CD4-positive, alpha-beta T cell treated with Interleukin-4 for 4 hours (primary cell): ENCODE results near the gene OPCML.

ENCODE experiments used
- DNase-seq: peaks from one replicate; pipeline ENCODE4 v3.0.0-alpha.2; 2020

Gene OPCML

GRCh38 chr11:132866783-132867545, 665.3 kb downstream of the OPCML start:
- no peak for DNase-seq

GRCh38 chr11:132865623-132866022, 666.7 kb downstream of the OPCML start:
- DNase-seq = no peak

- no peak for DNase-seq
Measured at GRCh38 chr11:132864811-132865576, 667.3 kb downstream of the OPCML start.

GRCh38 chr11:132862933-132863332, 669.4 kb downstream of the OPCML start:
- DNase-seq = no peak

GRCh38 chr11:132862137-132862536, 670.2 kb downstream of the OPCML start:
- DNase-seq = no peak

- no peak for DNase-seq
Measured at GRCh38 chr11:132859306-132859705, 673.0 kb downstream of the OPCML start.

- no peak for DNase-seq
Measured at GRCh38 chr11:132858223-132858622, 674.1 kb downstream of the OPCML start.

GRCh38 chr11:132856032-132856431, 676.3 kb downstream of the OPCML start:
- no peak for DNase-seq

GRCh38 chr11:132855516-132855915, 676.8 kb downstream of the OPCML start:
- no peak for DNase-seq

GRCh38 chr11:132853886-132854285, 678.4 kb downstream of the OPCML start:
- no peak for DNase-seq

- DNase-seq = no peak
Measured at GRCh38 chr11:132852361-132852760, 679.9 kb downstream of the OPCML start.

- no peak for DNase-seq
Measured at GRCh38 chr11:132851247-132851646, 681.1 kb downstream of the OPCML start.

- no peak for DNase-seq
Measured at GRCh38 chr11:132850266-132850665, 682.0 kb downstream of the OPCML start.

- no peak for DNase-seq
Measured at GRCh38 chr11:132848336-132848735, 684.0 kb downstream of the OPCML start.

- no peak for DNase-seq
Measured at GRCh38 chr11:132846075-132846474, 686.2 kb downstream of the OPCML start.

GRCh38 chr11:132844956-132845696, 687.2 kb downstream of the OPCML start:
- no peak for DNase-seq

GRCh38 chr11:132840660-132841059, 691.6 kb downstream of the OPCML start:
- no peak for DNase-seq

GRCh38 chr11:132840191-132840590, 692.1 kb downstream of the OPCML start:
- DNase-seq = no peak

- DNase-seq = no peak
Measured at GRCh38 chr11:132839236-132839945, 692.9 kb downstream of the OPCML start.

GRCh38 chr11:132838627-132839026, 693.7 kb downstream of the OPCML start:
- no peak for DNase-seq

- no peak for DNase-seq
Measured at GRCh38 chr11:132831272-132831671, 701.0 kb downstream of the OPCML start.

- DNase-seq = no peak
Measured at GRCh38 chr11:132824642-132825041, 707.7 kb downstream of the OPCML start.

- no peak for DNase-seq
Measured at GRCh38 chr11:132822276-132822675, 710.0 kb downstream of the OPCML start.
